HCT116 (cell line): ENCODE measurements around the gene SZRD1. TPM values are rescaled to one million over a fixed set of nuclear protein-coding genes. Genes with fewer than 3 reads are reported as not detected.

Source experiments
- ATAC-seq: fragments of 200-7000 bp; cut with Tn5 transposase; 2 replicates; pipeline ENCODE4 v1.9.1; 2020; ENCODE audit warnings: mild to moderate bottlenecking, moderate library complexity
- BruUV-seq: library from RNA; stranded (reverse); fragments of 400-500 nt; replicated peaks from 2 replicates; lab custom pipeline; 2021; lab: Mats Ljungman, UMichigan
- CTCF ChIA-PET: fragments of 300-600 bp; sonication (Branson Sonifier 250); formaldehyde crosslinking; loops from one replicate; lab custom pipeline; 2021; ENCODE audit warnings: antibody characterized with exemption; lab: Charles Lee
- POLR2A ChIA-PET: fragments of 300-600, 350-600 bp; sonication (Branson Sonifier 250); formaldehyde crosslinking; loops from one replicate; lab custom pipeline; 2021; ENCODE audit warnings: antibody characterized with exemption; lab: Charles Lee
- RAD21 ChIA-PET, 2 experiments: fragments of 300-600 bp; sonication (Branson Sonifier 250); formaldehyde crosslinking; loops; one replicate each; lab custom pipeline; 2023; ENCODE audit warnings: low total read pairs in 2 of 2; ENCODE audit not compliant: uncharacterized antibody in 2 of 2, unreplicated experiment in 2 of 2, low non-redundant PET in 1 of 2; lab: Charles Lee
- DNase-seq: peaks from one replicate; pipeline ENCODE4 v3.0.0-alpha.2; 2010; ENCODE audit warnings: low read depth, low spot score
- H2AFZ ChIP-seq: fragments of 200-600 bp; shearing (Covaris generic), sonication (generic); 2 replicates; pipeline ENCODE4 v1.6.1; 2017; ENCODE audit warnings: low read depth, mixed run types, mixed read lengths, antibody characterized with exemption, low read length; ENCODE audit not compliant: poor library complexity, severe bottlenecking
- H3K27ac ChIP-seq: 2 replicates; pipeline ENCODE4 v1.5.1; 2012; ENCODE audit warnings: low read depth, low read length
- H3K27me3 ChIP-seq: fragments of 200-600 bp; sonication (generic); 2 replicates; pipeline ENCODE4 v1.6.1; 2016; ENCODE audit warnings: mixed run types, low read length, mixed read lengths; ENCODE audit not compliant: insufficient read depth
- H3K36me3 ChIP-seq, 2 experiments: fragments of 200-500 bp in 1 of 2; fragments of 200-600 bp in 1 of 2; sonication (Bioruptor generic) in 1 of 2; sonication (generic) in 1 of 2; 2 replicates each; pipeline versions ENCODE4 v1.5.1 to v1.6.1; 2014 to 2016; ENCODE audit warnings: low read length in 2 of 2, inconsistent platforms in 1 of 2, mixed read lengths in 1 of 2, mixed run types in 1 of 2; ENCODE audit not compliant: insufficient read depth in 2 of 2, control insufficient read depth in 1 of 2
- H3K4me1 ChIP-seq, 2 experiments: fragments of 200-600 bp in 1 of 2; sonication (generic) in 1 of 2; 2 replicates each; pipeline versions ENCODE4 v1.5.1 to v1.6.1; 2012 to 2017; ENCODE audit warnings: low read length in 2 of 2, inconsistent platforms in 1 of 2, mild to moderate bottlenecking in 1 of 2, mixed read lengths in 1 of 2, mixed run types in 1 of 2, moderate library complexity in 1 of 2; ENCODE audit not compliant: insufficient read depth in 2 of 2, control insufficient read depth in 1 of 2
- H3K4me2 ChIP-seq: fragments of 200-600 bp; sonication (generic); 2 replicates; pipeline ENCODE4 v1.6.1; 2017; ENCODE audit warnings: mixed run types, low read length, mixed read lengths
- H3K4me3 ChIP-seq, 2 experiments: fragments of 200-600 bp in 1 of 2; sonication (generic) in 1 of 2; replicated peaks in 1 of 2; 2 replicates each; pipeline ENCODE4 v1.5.1; 2011 to 2016; ENCODE audit warnings: low read length in 2 of 2, control low read depth in 1 of 2, low read depth in 1 of 2, mild to moderate bottlenecking in 1 of 2, mixed read lengths in 1 of 2, mixed run types in 1 of 2
- H3K79me2 ChIP-seq: fragments of 200-600 bp; sonication (generic); 2 replicates; pipeline ENCODE4 v1.6.1; 2017; ENCODE audit warnings: mild to moderate bottlenecking, mixed run types, low read length, moderate library complexity, mixed read lengths; ENCODE audit not compliant: insufficient read depth
- H3K9ac ChIP-seq: fragments of 200-600 bp; sonication (generic); 2 replicates; pipeline ENCODE4 v1.6.1; 2016; ENCODE audit warnings: low read length, mixed read lengths
- H3K9me2 ChIP-seq: fragments of 200-600 bp; sonication (generic), shearing (Covaris generic); 2 replicates; pipeline ENCODE4 v1.6.1; 2017; ENCODE audit warnings: mixed run types, mild to moderate bottlenecking, moderate library complexity; ENCODE audit not compliant: insufficient read depth
- H3K9me3 ChIP-seq, 2 experiments: fragments of 200-500 bp in 1 of 2; fragments of 200-600 bp in 1 of 2; sonication (Bioruptor generic) in 1 of 2; sonication (generic) in 1 of 2; 2 replicates each; pipeline ENCODE4 v1.6.1; 2014 to 2017; ENCODE audit warnings: low read length in 2 of 2, mixed read lengths in 2 of 2, inconsistent platforms in 1 of 2, low read depth in 1 of 2, mild to moderate bottlenecking in 1 of 2, mixed run types in 1 of 2, moderate library complexity in 1 of 2; ENCODE audit not compliant: control insufficient read depth in 1 of 2, insufficient read depth in 1 of 2
- H4K20me1 ChIP-seq: fragments of 200-600 bp; sonication (generic), shearing (Covaris generic); 2 replicates; pipeline ENCODE4 v1.6.1; 2017; ENCODE audit warnings: mixed run types, mild to moderate bottlenecking, moderate library complexity; ENCODE audit not compliant: insufficient read depth
- CEBPB ChIP-seq: IDR thresholded peaks from 2 replicates; pipeline ENCODE4 v1.6.1; 2012; ENCODE audit warnings: low read depth
- EZH2phosphoT487 ChIP-seq: fragments of 200-600 bp; IDR thresholded peaks from 2 replicates; pipeline ENCODE4 v1.6.1; 2018; ENCODE audit warnings: antibody characterized with exemption, borderline replicate concordance
- POLR2A ChIP-seq: IDR thresholded peaks from 2 replicates; pipeline ENCODE4 v1.7.0; 2011; ENCODE audit warnings: borderline replicate concordance; ENCODE audit not compliant: insufficient read depth, insufficient read length; ENCODE audit errors: extremely low read depth
- RAD21 ChIP-seq: IDR thresholded peaks from 2 replicates; pipeline ENCODE4 v1.6.1; 2012; ENCODE audit warnings: low read depth, mild to moderate bottlenecking
- SRF ChIP-seq: IDR thresholded peaks from 2 replicates; pipeline ENCODE4 v1.6.1; 2012; ENCODE audit warnings: low read depth
- ZFX ChIP-seq: fragments of 450-650 bp; IDR thresholded peaks from 2 replicates; pipeline ENCODE4 v1.6.1; 2017
- ZNF274 ChIP-seq: fragments of 200-500 bp; sonication (Bioruptor generic); IDR thresholded peaks from 2 replicates; pipeline ENCODE4 v1.6.1; 2014; ENCODE audit warnings: mild to moderate bottlenecking, low read depth, low read length, inconsistent platforms
- intact Hi-C: fragments of 100-400 bp; cut with micrococcal nuclease; formaldehyde crosslinking; loops from 2 replicates; pipeline ENCODE4 v1.10.0; 2022
- total RNA-seq: library from RNA; stranded (reverse); gene quantifications from one replicate; pipeline ENCODE4 v1.2.1, GENCODE V29; 2021; ENCODE audit not compliant: unreplicated experiment
- TF ChIP-seq, protein P1 (sequence below): IDR thresholded peaks from 2 replicates; pipeline ENCODE4 v1.6.1; 2012; ENCODE audit warnings: low read depth

SZRD1 gene
- total RNA-seq, 1 experiment from 2014 or later = 141 TPM

DNA sequence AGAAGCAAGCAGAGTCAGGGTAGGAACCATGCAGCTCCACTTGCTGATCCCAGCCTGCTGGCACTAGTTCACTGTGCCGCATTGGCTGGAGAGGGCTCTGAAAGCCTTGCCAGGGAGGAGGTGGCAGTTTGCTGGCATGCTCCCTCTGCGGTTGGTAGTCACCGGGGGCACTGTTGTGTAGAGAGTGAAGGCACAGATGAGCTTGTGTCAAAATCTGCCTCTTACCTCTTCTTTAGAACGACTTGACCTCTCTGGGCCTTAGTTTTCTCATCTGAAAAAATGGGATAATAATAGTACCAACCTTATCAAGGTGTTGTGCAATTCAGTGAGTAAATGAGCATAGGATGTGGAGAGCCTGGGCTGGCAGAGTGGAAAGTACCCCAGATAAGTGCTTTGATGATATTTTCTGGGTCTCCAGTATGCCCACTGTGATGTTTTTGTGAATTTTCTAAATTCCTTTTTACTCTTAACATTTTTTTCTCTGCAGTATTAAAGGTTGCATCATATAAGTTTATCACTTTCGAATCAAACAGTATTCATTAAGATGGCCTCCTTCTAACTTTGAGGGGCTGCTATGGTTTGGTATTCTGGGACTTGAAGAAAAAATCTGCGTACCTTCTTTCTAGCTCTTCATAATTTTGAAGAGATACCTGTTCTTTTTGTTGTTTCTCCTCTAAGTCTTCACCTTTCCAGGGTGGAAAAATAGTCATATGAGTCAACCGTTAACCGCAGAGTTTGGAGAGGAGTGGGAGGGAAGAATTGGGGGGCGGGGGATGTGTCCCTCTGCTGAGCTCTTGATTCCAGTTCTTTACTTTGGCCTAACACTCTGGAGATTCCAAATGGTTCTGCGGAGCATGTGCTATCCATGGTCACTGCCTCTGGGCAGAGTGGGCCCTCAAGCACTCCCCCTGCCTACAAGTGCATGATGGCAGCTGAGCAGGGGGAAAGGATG lies 26.8 kb downstream of the SZRD1 start:
- Histone ChIP-seq H3K9me2 (no peaks in the 10 kb centered on the region), H3K27ac (no peak overlapping the region), H3K4me3 (no peak overlapping the region), H3K79me2 (peaks cover 55% of the 10 kb centered on the region), H3K4me2 (no peak overlapping the region), H3K36me3 (peaks cover 13 to 25% of the 10 kb centered on the region in 2 experiments; a peak in 3 of 4 replicates), H4K20me1 (peaks cover 18% of the 10 kb centered on the region), H3K9me3 (no peaks in the 10 kb centered on the region), H3K27me3 (no peaks in the 10 kb centered on the region), H3K9ac (no peak overlapping the region), H3K4me1 (peaks cover 0 to 10% of the 10 kb centered on the region in 2 experiments; a peak in 2 of 4 replicates), H2AFZ (no peak overlapping the region)
- ATAC-seq (peak; percentile 66), DNase-seq (no peak)
- intact Hi-C loops = no loop called here
- ChIA-PET CTCF (interaction anchor here (0.6 to 0.9 kb wide), 2 partner anchors 30 to 227 kb away, joined by 3 read pairs; no protein-coding TSS in a partner anchor), RAD21 (no interaction called here), POLR2A (interaction anchor here (0.6 kb wide), 1 partner anchor 17 kb away, joined by 3 read pairs; no protein-coding TSS in a partner anchor)
- BruUV-seq = no TSS peak
- TF ChIP-seq ZFX (no peak), EZH2phosphoT487 (no peak), RAD21 (no peak), ZNF274 (no peak), POLR2A (no peak), CEBPB (no peak), SRF (no peak)
- TF ChIP-seq, protein P1, sequence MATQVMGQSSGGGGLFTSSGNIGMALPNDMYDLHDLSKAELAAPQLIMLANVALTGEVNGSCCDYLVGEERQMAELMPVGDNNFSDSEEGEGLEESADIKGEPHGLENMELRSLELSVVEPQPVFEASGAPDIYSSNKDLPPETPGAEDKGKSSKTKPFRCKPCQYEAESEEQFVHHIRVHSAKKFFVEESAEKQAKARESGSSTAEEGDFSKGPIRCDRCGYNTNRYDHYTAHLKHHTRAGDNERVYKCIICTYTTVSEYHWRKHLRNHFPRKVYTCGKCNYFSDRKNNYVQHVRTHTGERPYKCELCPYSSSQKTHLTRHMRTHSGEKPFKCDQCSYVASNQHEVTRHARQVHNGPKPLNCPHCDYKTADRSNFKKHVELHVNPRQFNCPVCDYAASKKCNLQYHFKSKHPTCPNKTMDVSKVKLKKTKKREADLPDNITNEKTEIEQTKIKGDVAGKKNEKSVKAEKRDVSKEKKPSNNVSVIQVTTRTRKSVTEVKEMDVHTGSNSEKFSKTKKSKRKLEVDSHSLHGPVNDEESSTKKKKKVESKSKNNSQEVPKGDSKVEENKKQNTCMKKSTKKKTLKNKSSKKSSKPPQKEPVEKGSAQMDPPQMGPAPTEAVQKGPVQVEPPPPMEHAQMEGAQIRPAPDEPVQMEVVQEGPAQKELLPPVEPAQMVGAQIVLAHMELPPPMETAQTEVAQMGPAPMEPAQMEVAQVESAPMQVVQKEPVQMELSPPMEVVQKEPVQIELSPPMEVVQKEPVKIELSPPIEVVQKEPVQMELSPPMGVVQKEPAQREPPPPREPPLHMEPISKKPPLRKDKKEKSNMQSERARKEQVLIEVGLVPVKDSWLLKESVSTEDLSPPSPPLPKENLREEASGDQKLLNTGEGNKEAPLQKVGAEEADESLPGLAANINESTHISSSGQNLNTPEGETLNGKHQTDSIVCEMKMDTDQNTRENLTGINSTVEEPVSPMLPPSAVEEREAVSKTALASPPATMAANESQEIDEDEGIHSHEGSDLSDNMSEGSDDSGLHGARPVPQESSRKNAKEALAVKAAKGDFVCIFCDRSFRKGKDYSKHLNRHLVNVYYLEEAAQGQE = no peak
